Vagina (tissue), 2 donors: Measurements from ENCODE around the gene APLN. TPM values are rescaled to one million over a fixed set of nuclear protein-coding genes. Genes with fewer than 3 reads are reported as not detected.

Experiments used
- DNase-seq, 2 donors: peaks; one replicate each; pipeline ENCODE4 v3.0.0-alpha.2; 2017; ENCODE audit errors: extremely low spot score in 2 of 2
- H3K27ac ChIP-seq: fragments of 200-600 bp; sonication (generic); one replicate; pipeline ENCODE4 v1.5.1; 2019
- H3K27me3 ChIP-seq: fragments of 200-600 bp; sonication (generic); one replicate; pipeline ENCODE4 v1.5.1; 2019
- H3K36me3 ChIP-seq, 2 donors: fragments of 200-600 bp; sonication (generic); one replicate each; pipeline ENCODE4 v1.5.1; 2017 to 2019
- H3K4me1 ChIP-seq: fragments of 200-600 bp; sonication (generic); one replicate; pipeline ENCODE4 v1.5.1; 2019
- H3K4me3 ChIP-seq, 2 donors: fragments of 200-600 bp; sonication (generic); 1 replicate in 1 of 2; 2 replicates in 1 of 2; pipeline ENCODE4 v1.5.1; 2016 to 2019
- H3K9me3 ChIP-seq: fragments of 200-600 bp; sonication (generic); one replicate; pipeline ENCODE4 v1.5.1; 2019
- CTCF ChIP-seq, 3 experiments: fragments of 450-650 bp in 2 of 3; fragments of 200-600 bp in 1 of 3; sonication (generic) in 1 of 3; IDR thresholded peaks; one replicate each; pipeline ENCODE4 v1.5.1; 2017 to 2019; ENCODE audit warnings: antibody characterized with exemption in 3 of 3, mild to moderate bottlenecking in 2 of 3, moderate library complexity in 2 of 3
- POLR2A ChIP-seq, 2 donors: fragments of 450-650 bp; IDR thresholded peaks; one replicate each; pipeline ENCODE4 v1.6.1; 2017; ENCODE audit warnings: antibody characterized with exemption in 2 of 2, mild to moderate bottlenecking in 2 of 2, moderate library complexity in 2 of 2
- POLR2AphosphoS5 ChIP-seq, 2 donors: sonication (generic); formaldehyde crosslinking; IDR thresholded peaks; one replicate each; pipeline ENCODE4 v1.9.0; 2017; ENCODE audit warnings: antibody characterized with exemption in 2 of 2, mild to moderate bottlenecking in 2 of 2, low read depth in 1 of 2; ENCODE audit not compliant: insufficient read depth in 1 of 2
- intact Hi-C: fragments of 100-400 bp; cut with DNase I; formaldehyde crosslinking; loops from one replicate; pipeline ENCODE4 v1.15.1; 2023
- total RNA-seq: library from RNA; depleted of rRNA; stranded (reverse); fragments of >200 nt; gene quantifications from one replicate; pipeline ENCODE4 v1.2.3, GENCODE V29; 2016

Gene APLN
- total RNA-seq, 1 donor from 2014 or later, result not detected

- peak in 1 of 2 donors; percentile 85 for DNase-seq
- Histone ChIP-seq H3K27me3 (no peaks in the 10 kb centered on the region), H3K9me3 (no peaks in the 10 kb centered on the region), H3K36me3 (no peaks in the 10 kb centered on the region), H3K4me3 (no peak overlapping the region), H3K27ac (no peak overlapping the region), H3K4me1 (peaks cover 10% of the 10 kb centered on the region)
- intact Hi-C loops, result loop anchor here (5.0 kb wide), 1 partner anchor 456 kb away; no protein-coding TSS in a partner anchor
- TF ChIP-seq CTCF (IDR thresholded peaks at IDR 0.05), result peak in 2 of 3 experiments; percentile 14 to 41
- peak in 1 of 2 donors; percentile 54 for TF ChIP-seq POLR2AphosphoS5 (IDR thresholded peaks at IDR 0.05; ENCODE audit: insufficient read depth in 1 of 2, low read depth in 1 of 2)
- no peak for TF ChIP-seq POLR2A (IDR thresholded peaks at IDR 0.05)
Observed at GRCh38 chrX:129600981-129601424, 53.8 kb downstream of the APLN start.

- intact Hi-C loops, result loop anchor here (5.0 kb wide), 1 partner anchor 457 kb away; no protein-coding TSS in a partner anchor
- Histone ChIP-seq H3K36me3 (no peaks in the 10 kb centered on the region), H3K27ac (no peak overlapping the region), H3K4me1 (peaks cover 10% of the 10 kb centered on the region), H3K4me3 (no peak overlapping the region), H3K9me3 (no peaks in the 10 kb centered on the region), H3K27me3 (no peaks in the 10 kb centered on the region)
- TF ChIP-seq CTCF (IDR thresholded peaks at IDR 0.05) (no peak), POLR2AphosphoS5 (IDR thresholded peaks at IDR 0.05; ENCODE audit: insufficient read depth in 1 of 2, low read depth in 1 of 2) (no peak), POLR2A (IDR thresholded peaks at IDR 0.05) (no peak)
- peak in 1 of 2 donors; percentile 40 for DNase-seq
Observed at GRCh38 chrX:129599996-129600395, 54.8 kb downstream of the APLN start.

- H3K4me3 ChIP-seq, result no peak overlapping the region
- H3K4me1 ChIP-seq, result peaks cover 9% of the 10 kb centered on the region
- H3K27ac ChIP-seq, result no peak overlapping the region
- H3K36me3 ChIP-seq, result no peaks in the 10 kb centered on the region
- H3K27me3 ChIP-seq, result no peaks in the 10 kb centered on the region
- TF ChIP-seq POLR2AphosphoS5 (IDR thresholded peaks at IDR 0.05; ENCODE audit: insufficient read depth in 1 of 2, low read depth in 1 of 2) (no peak), POLR2A (IDR thresholded peaks at IDR 0.05) (no peak), CTCF (IDR thresholded peaks at IDR 0.05) (no peak)
- no peaks in the 10 kb centered on the region for H3K9me3 ChIP-seq
- DNase-seq, result no peak
- intact Hi-C loops, result no loop called here
Observed at GRCh38 chrX:129599499-129599898, 55.3 kb downstream of the APLN start.

- Histone ChIP-seq H3K4me1 (peaks cover 5% of the 10 kb centered on the region), H3K27me3 (no peaks in the 10 kb centered on the region), H3K4me3 (no peak overlapping the region), H3K9me3 (no peaks in the 10 kb centered on the region), H3K36me3 (no peaks in the 10 kb centered on the region), H3K27ac (no peak overlapping the region)
- intact Hi-C loops, result no loop called here
- TF ChIP-seq POLR2A (IDR thresholded peaks at IDR 0.05), result no peak
- TF ChIP-seq POLR2AphosphoS5 (IDR thresholded peaks at IDR 0.05; ENCODE audit: insufficient read depth in 1 of 2, low read depth in 1 of 2), result no peak
- TF ChIP-seq CTCF (IDR thresholded peaks at IDR 0.05), result no peak
- peak in 1 of 2 donors; percentile 58 for DNase-seq
Observed at GRCh38 chrX:129597905-129598304, 56.9 kb downstream of the APLN start.

GRCh38 chrX:129596077-129596476 lies 58.7 kb downstream of the APLN start:
- no peak overlapping the region for H3K4me3 ChIP-seq
- H3K9me3 ChIP-seq, result no peaks in the 10 kb centered on the region
- peaks cover 10% of the 10 kb centered on the region for H3K4me1 ChIP-seq
- H3K27ac ChIP-seq, result no peak overlapping the region
- peak in 1 of 2 donors; percentile 75 for DNase-seq
- intact Hi-C loops, result no loop called here
- no peaks in the 10 kb centered on the region for H3K27me3 ChIP-seq
- no peaks in the 10 kb centered on the region for H3K36me3 ChIP-seq
- TF ChIP-seq CTCF (IDR thresholded peaks at IDR 0.05) (no peak), POLR2AphosphoS5 (IDR thresholded peaks at IDR 0.05; ENCODE audit: insufficient read depth in 1 of 2, low read depth in 1 of 2) (no peak)
